GM12878 (cell line): ENCODE data around the gene TRIM47. TPM values are rescaled to one million over a fixed set of nuclear protein-coding genes. Genes with fewer than 3 reads are reported as not detected.

Experiments used
- ATAC-seq: fragments of 200-7000 bp; cut with Tn5 transposase; 3 replicates; pipeline ENCODE4 v1.9.1; 2020; ENCODE audit warnings: mild to moderate bottlenecking, moderate library complexity
- BruUV-seq: library from RNA; stranded (reverse); fragments of 400-500 nt; replicated peaks from 2 replicates; lab custom pipeline; 2021; lab: Mats Ljungman, UMichigan
- CTCF ChIA-PET: fragments of 300-600 bp; sonication (Branson Sonifier 250); formaldehyde crosslinking; extraction: SDS; loops from one replicate; lab custom pipeline; 2021; ENCODE audit warnings: inconsistent platforms; lab: Yijun Ruan, JAX
- POLR2A ChIA-PET: fragments of 350-600 bp; formaldehyde crosslinking; extraction: SDS; loops from one replicate; lab custom pipeline; 2021; ENCODE audit warnings: inconsistent platforms; lab: Charles Lee
- RAD21 ChIA-PET: fragments of 300-600 bp; sonication (Branson Sonifier 250); formaldehyde crosslinking; loops from one replicate; lab custom pipeline; 2023; ENCODE audit warnings: antibody characterized with exemption; ENCODE audit not compliant: unreplicated experiment; lab: Charles Lee
- SMC1A ChIA-PET: fragments of 300-600 bp; sonication (Branson Sonifier 250); formaldehyde crosslinking; loops from one replicate; lab custom pipeline; 2023; ENCODE audit not compliant: unreplicated experiment, uncharacterized antibody; lab: Charles Lee
- DNase-seq: peaks from one replicate; pipeline ENCODE4 v3.0.0-alpha.2; 2011; ENCODE audit warnings: low read depth, low spot score
- FAIRE-seq: peaks from 3 replicates; lab custom pipeline; 2011; peaks lifted over from hg19 to GRCh38; lab: Jason Lieb, UNC
- H2AFZ ChIP-seq: 2 replicates; pipeline ENCODE4 v1.6.0; 2011; ENCODE audit warnings: low read depth, low read length, control low read depth; ENCODE audit not compliant: control insufficient read depth
- H3K27ac ChIP-seq: 2 replicates; pipeline ENCODE4 v1.5.1; 2011; ENCODE audit warnings: control low read depth; ENCODE audit not compliant: control insufficient read depth, insufficient read depth
- H3K27me3 ChIP-seq, 2 experiments: replicated peaks in 1 of 2; 2 replicates each; pipeline versions ENCODE4 v1.6.0 to v1.6.1; 2011; ENCODE audit warnings: low read length in 1 of 2; ENCODE audit not compliant: control insufficient read depth in 2 of 2, insufficient read depth in 2 of 2
- H3K36me3 ChIP-seq, 2 experiments: 2 replicates each; pipeline ENCODE4 v1.5.1; 2011; ENCODE audit warnings: low read length in 1 of 2; ENCODE audit not compliant: control insufficient read depth in 2 of 2, insufficient read depth in 2 of 2
- H3K4me1 ChIP-seq: 2 replicates; pipeline ENCODE4 v1.6.1; 2011; ENCODE audit warnings: mild to moderate bottlenecking, low read length, moderate library complexity, mixed read lengths; ENCODE audit not compliant: control insufficient read depth, insufficient read depth
- H3K4me2 ChIP-seq: 2 replicates; pipeline ENCODE4 v1.6.0; 2011; ENCODE audit warnings: control low read depth; ENCODE audit not compliant: control insufficient read depth, insufficient read depth
- H3K4me3 ChIP-seq: fragments of 200-600 bp; sonication (generic); 2 replicates; pipeline ENCODE4 v1.5.1; 2016
- H3K79me2 ChIP-seq: 2 replicates; pipeline ENCODE4 v1.6.0; 2011; ENCODE audit warnings: low read length; ENCODE audit not compliant: control insufficient read depth, insufficient read depth
- H3K9ac ChIP-seq: 2 replicates; pipeline ENCODE4 v1.8.0; 2011; ENCODE audit warnings: low read length, control low read depth, mixed read lengths; ENCODE audit not compliant: control insufficient read depth, insufficient read depth
- H3K9me3 ChIP-seq: replicated peaks from 3 replicates; pipeline ENCODE4 v1.5.1; 2011; ENCODE audit warnings: mild to moderate bottlenecking, low read length; ENCODE audit not compliant: control insufficient read depth, insufficient read depth
- H4K20me1 ChIP-seq: 2 replicates; pipeline ENCODE4 v1.6.0; 2011; ENCODE audit not compliant: control insufficient read depth, insufficient read depth
- BACH1 ChIP-seq: fragments of 450-650 bp; IDR thresholded peaks from 2 replicates; pipeline ENCODE4 v1.6.1; 2017; ENCODE audit warnings: mild to moderate bottlenecking, borderline replicate concordance
- CBFB ChIP-seq: IDR thresholded peaks from 2 replicates; pipeline ENCODE4 v1.6.1; 2016; ENCODE audit warnings: antibody characterized with exemption, low read depth
- CHD2 ChIP-seq: IDR thresholded peaks from 2 replicates; pipeline ENCODE4 v1.6.1; 2011; ENCODE audit warnings: low read depth, low read length, improper control_type of control experiment, borderline replicate concordance
- FOS ChIP-seq: IDR thresholded peaks from 3 replicates; pipeline ENCODE4 v1.6.1; 2011; ENCODE audit warnings: borderline replicate concordance; ENCODE audit not compliant: insufficient read length; ENCODE audit errors: extremely low read depth
- KDM1A ChIP-seq: fragments of 200-600 bp; sonication (generic); IDR thresholded peaks from 2 replicates; pipeline ENCODE4 v1.6.1; 2016; ENCODE audit warnings: borderline replicate concordance
- NFXL1 ChIP-seq: fragments of 450-650 bp; IDR thresholded peaks from 2 replicates; pipeline ENCODE4 v1.6.1; 2017; ENCODE audit warnings: antibody characterized with exemption, mild to moderate bottlenecking, borderline replicate concordance
- PML ChIP-seq: IDR thresholded peaks from 2 replicates; pipeline ENCODE4 v1.6.1; 2012; ENCODE audit warnings: low read length, inconsistent platforms
- POLR2A ChIP-seq: IDR thresholded peaks from 2 replicates; pipeline ENCODE4 v1.6.1; 2011; ENCODE audit warnings: low read depth, mild to moderate bottlenecking, low read length
- POLR2AphosphoS2 ChIP-seq: IDR thresholded peaks from 2 replicates; pipeline ENCODE4 v1.6.1; 2011; ENCODE audit warnings: low read depth, mild to moderate bottlenecking, low read length, improper control_type of control experiment, moderate library complexity
- RFX5 ChIP-seq: IDR thresholded peaks from 2 replicates; pipeline ENCODE4 v1.6.1; 2011; ENCODE audit warnings: low read depth, low read length, improper control_type of control experiment
- SMAD5 ChIP-seq: IDR thresholded peaks from 2 replicates; pipeline ENCODE4 v1.6.1; 2016; ENCODE audit warnings: antibody characterized with exemption, low read depth
- TARDBP ChIP-seq: IDR thresholded peaks from 2 replicates; pipeline ENCODE4 v1.6.1; 2016; ENCODE audit warnings: borderline replicate concordance
- TCF12 ChIP-seq: IDR thresholded peaks from 2 replicates; pipeline ENCODE4 v1.6.1; 2011; ENCODE audit warnings: low read depth, mild to moderate bottlenecking, low read length
- TCF3 ChIP-seq: IDR thresholded peaks from 2 replicates; pipeline ENCODE4 v1.6.1; 2012; ENCODE audit warnings: low read depth, mild to moderate bottlenecking, low read length, borderline replicate concordance; ENCODE audit not compliant: insufficient read depth
- WRNIP1 ChIP-seq: IDR thresholded peaks from 2 replicates; pipeline ENCODE4 v1.6.1; 2011; ENCODE audit warnings: low read depth, low read length, improper control_type of control experiment, borderline replicate concordance
- ZSCAN29 ChIP-seq: fragments of 450-650 bp; IDR thresholded peaks from 2 replicates; pipeline ENCODE4 v1.6.1; 2017; ENCODE audit warnings: mild to moderate bottlenecking, moderate library complexity
- WGBS: methylation state at CpG from one replicate; pipeline ENCODE4 v1.1.6; 2016; ENCODE audit warnings: low lambda C conversion rate; ENCODE audit not compliant: insufficient replicate concordance, insufficient coverage; ENCODE audit errors: missing lambda C conversion rate; 5-methylcytosine and 5-hydroxymethylcytosine counted together
- in situ Hi-C: fragments of 300-500 bp; cut with MboI; formaldehyde crosslinking; loops from 9 replicates; pipeline ENCODE4 v1.14.3; 2018; ENCODE audit warnings: mixed read lengths
- intact Hi-C: fragments of 100-400 bp; cut with micrococcal nuclease; formaldehyde crosslinking; loops from one replicate; pipeline ENCODE4 v1.14.2; 2022; ENCODE audit not compliant: unreplicated experiment
- polyA plus RNA-seq, 11 experiments: library from polyadenylated mRNA; depleted of rRNA in 4 of 11; unstranded in 6 of 11; stranded (reverse) in 5 of 11; fragments of >200 nt; fragmentation: Nextera tagmentation in 4 of 11; fragmentation: Illumina TruSeq in 1 of 11; extraction: Ambion mirVana in 4 of 11; extraction: Trizol in 1 of 11; gene quantifications; 1 replicate in 1 of 11; 2 replicates in 10 of 11; pipeline versions ENCODE4 v1.2.1 to v1.2.3, GENCODE V29; 2011 to 2016; ENCODE audit warnings: inconsistent platforms in 2 of 11, missing spikeins in 2 of 11, low read depth in 1 of 11
- total RNA-seq, 4 experiments: library from RNA; depleted of rRNA in 3 of 4; stranded (reverse); fragments of >200 nt in 3 of 4; fragmentation: Illumina TruSeq in 1 of 4; extraction: Trizol in 1 of 4; gene quantifications; 2 replicates each; pipeline versions ENCODE4 v1.2.1 to v1.2.3, GENCODE V29; 2013 to 2021
- TF ChIP-seq, protein P1 (sequence below): fragments of 450-650 bp; IDR thresholded peaks from 2 replicates; pipeline ENCODE4 v1.6.1; 2016; ENCODE audit warnings: mild to moderate bottlenecking, moderate library complexity, borderline replicate concordance
- TF ChIP-seq, protein P2 (sequence below): fragments of 450-650 bp; IDR thresholded peaks from 2 replicates; pipeline ENCODE4 v1.6.1; 2017; ENCODE audit warnings: antibody characterized with exemption, mild to moderate bottlenecking, moderate library complexity

The TRIM47 gene
- total and polyA plus RNA-seq, 10 of the 15 experiments (the other 5 are each of a cell fraction or from before 2014, with no cell fraction given), result 0.35 to 9.7 (median 5.3) TPM

DNA sequence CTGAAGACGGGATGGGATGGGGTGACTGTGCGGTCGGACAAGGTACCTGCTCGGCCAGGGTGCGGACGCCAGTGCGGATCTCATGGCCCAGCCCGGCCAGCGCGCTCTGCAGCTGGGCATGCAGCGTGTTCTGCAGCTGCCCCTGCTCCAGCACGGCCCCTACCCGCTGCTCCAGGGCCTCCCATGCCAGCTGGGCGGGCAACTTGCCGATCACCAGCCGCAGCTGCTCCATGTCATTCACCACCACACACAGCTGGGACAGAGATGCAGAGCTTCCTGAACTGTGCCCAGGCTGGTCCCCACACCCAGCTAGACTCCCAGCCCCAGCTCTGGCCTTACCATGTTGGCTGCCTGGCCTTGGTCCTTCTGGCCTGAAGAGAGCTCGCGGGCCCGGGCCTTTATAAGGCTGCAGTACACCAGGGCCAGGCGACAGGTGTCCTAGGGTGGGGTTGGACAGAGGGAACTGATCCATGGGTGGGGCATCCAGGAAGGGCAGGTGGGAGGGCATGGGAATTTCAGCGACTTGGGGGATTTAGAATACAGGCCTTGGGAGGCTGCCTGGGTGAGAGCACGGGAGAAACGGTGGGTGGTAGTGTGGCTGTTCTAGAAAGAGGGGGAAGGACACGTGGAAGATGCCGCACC lies 44.0 kb downstream of the TRIM47 start:
- Histone ChIP-seq H3K4me1 (no peaks in the 10 kb centered on the region), H3K27ac (no peak overlapping the region), H3K27me3 (no peaks in the 10 kb centered on the region), H3K9me3 (no peaks in the 10 kb centered on the region), H3K9ac (no peak overlapping the region), H2AFZ (no peak overlapping the region), H3K4me3 (no peak overlapping the region), H3K4me2 (no peak overlapping the region), H4K20me1 (no peaks in the 10 kb centered on the region), H3K79me2 (no peaks in the 10 kb centered on the region), H3K36me3 (peaks cover 0 to 8% of the 10 kb centered on the region in 2 experiments; a peak in 3 of 4 replicates)
- no peak for TF ChIP-seq TCF12
- no peak for TF ChIP-seq ZSCAN29
- TF ChIP-seq RFX5, result no peak
- TF ChIP-seq, protein P1, sequence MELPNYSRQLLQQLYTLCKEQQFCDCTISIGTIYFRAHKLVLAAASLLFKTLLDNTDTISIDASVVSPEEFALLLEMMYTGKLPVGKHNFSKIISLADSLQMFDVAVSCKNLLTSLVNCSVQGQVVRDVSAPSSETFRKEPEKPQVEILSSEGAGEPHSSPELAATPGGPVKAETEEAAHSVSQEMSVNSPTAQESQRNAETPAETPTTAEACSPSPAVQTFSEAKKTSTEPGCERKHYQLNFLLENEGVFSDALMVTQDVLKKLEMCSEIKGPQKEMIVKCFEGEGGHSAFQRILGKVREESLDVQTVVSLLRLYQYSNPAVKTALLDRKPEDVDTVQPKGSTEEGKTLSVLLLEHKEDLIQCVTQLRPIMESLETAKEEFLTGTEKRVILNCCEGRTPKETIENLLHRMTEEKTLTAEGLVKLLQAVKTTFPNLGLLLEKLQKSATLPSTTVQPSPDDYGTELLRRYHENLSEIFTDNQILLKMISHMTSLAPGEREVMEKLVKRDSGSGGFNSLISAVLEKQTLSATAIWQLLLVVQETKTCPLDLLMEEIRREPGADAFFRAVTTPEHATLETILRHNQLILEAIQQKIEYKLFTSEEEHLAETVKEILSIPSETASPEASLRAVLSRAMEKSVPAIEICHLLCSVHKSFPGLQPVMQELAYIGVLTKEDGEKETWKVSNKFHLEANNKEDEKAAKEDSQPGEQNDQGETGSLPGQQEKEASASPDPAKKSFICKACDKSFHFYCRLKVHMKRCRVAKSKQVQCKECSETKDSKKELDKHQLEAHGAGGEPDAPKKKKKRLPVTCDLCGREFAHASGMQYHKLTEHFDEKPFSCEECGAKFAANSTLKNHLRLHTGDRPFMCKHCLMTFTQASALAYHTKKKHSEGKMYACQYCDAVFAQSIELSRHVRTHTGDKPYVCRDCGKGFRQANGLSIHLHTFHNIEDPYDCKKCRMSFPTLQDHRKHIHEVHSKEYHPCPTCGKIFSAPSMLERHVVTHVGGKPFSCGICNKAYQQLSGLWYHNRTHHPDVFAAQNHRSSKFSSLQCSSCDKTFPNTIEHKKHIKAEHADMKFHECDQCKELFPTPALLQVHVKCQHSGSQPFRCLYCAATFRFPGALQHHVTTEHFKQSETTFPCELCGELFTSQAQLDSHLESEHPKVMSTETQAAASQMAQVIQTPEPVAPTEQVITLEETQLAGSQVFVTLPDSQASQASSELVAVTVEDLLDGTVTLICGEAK, result no peak
- no peak for TF ChIP-seq PML
- no peak for TF ChIP-seq TCF3
- no peak for TF ChIP-seq CBFB
- TF ChIP-seq BACH1, result no peak
- TF ChIP-seq CHD2, result no peak
- TF ChIP-seq, protein P2, sequence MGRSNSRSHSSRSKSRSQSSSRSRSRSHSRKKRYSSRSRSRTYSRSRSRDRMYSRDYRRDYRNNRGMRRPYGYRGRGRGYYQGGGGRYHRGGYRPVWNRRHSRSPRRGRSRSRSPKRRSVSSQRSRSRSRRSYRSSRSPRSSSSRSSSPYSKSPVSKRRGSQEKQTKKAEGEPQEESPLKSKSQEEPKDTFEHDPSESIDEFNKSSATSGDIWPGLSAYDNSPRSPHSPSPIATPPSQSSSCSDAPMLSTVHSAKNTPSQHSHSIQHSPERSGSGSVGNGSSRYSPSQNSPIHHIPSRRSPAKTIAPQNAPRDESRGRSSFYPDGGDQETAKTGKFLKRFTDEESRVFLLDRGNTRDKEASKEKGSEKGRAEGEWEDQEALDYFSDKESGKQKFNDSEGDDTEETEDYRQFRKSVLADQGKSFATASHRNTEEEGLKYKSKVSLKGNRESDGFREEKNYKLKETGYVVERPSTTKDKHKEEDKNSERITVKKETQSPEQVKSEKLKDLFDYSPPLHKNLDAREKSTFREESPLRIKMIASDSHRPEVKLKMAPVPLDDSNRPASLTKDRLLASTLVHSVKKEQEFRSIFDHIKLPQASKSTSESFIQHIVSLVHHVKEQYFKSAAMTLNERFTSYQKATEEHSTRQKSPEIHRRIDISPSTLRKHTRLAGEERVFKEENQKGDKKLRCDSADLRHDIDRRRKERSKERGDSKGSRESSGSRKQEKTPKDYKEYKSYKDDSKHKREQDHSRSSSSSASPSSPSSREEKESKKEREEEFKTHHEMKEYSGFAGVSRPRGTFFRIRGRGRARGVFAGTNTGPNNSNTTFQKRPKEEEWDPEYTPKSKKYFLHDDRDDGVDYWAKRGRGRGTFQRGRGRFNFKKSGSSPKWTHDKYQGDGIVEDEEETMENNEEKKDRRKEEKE, result no peak
- TF ChIP-seq WRNIP1, result no peak
- no peak for TF ChIP-seq FOS
- no peak for TF ChIP-seq KDM1A
- no peak for TF ChIP-seq POLR2A
- no peak for TF ChIP-seq NFXL1
- no peak; the same call in 1 of the 2 replicates for TF ChIP-seq POLR2AphosphoS2
- TF ChIP-seq TARDBP, result no peak
- TF ChIP-seq SMAD5, result no peak
- CTCF ChIA-PET, result interaction anchor here (0.8 to 1.3 kb wide), 3 partner anchors 14 to 81 kb away, joined by 3 read pairs; no protein-coding TSS in a partner anchor
- in situ Hi-C loops (no loop called here), intact Hi-C loops (no loop called here)
- 96% methylated on average over 23 of the region's 25 CpGs for WGBS
- RAD21 ChIA-PET, result interaction anchor here (1.6 kb wide), 1 partner anchor 57 kb away, joined by 4 read pairs; no protein-coding TSS in a partner anchor
- FAIRE-seq, result no peak
- SMC1A ChIA-PET, result interaction anchor here (0.7 kb wide), 1 partner anchor 70 kb away, joined by 3 read pairs; no protein-coding TSS in a partner anchor
- BruUV-seq, result no TSS peak
- no peak for DNase-seq
- no peak for ATAC-seq
- POLR2A ChIA-PET, result interaction anchor here (0.6 kb wide), 1 partner anchor 38 kb away, joined by 5 read pairs; no protein-coding TSS in a partner anchor
